HepG2 (cell line): ENCODE measurements around the gene ETV3L. TPM values are rescaled to one million over a fixed set of nuclear protein-coding genes. Genes with fewer than 3 reads are reported as not detected.

ENCODE experiments used
- ATAC-seq: fragments of 200-7000 bp; cut with Tn5 transposase; 3 replicates; pipeline ENCODE4 v1.9.1; 2020; ENCODE audit warnings: mild to moderate bottlenecking, moderate library complexity
- BruUV-seq: library from RNA; stranded (reverse); fragments of 400-500 nt; replicated peaks from 2 replicates; lab custom pipeline; 2021; lab: Mats Ljungman, UMichigan
- CTCF ChIA-PET: fragments of 300-600 bp; formaldehyde crosslinking; extraction: SDS; loops from one replicate; lab custom pipeline; 2021; ENCODE audit warnings: low total read pairs, inconsistent platforms, low intra/inter-chr PET ratio; lab: Yijun Ruan, JAX
- POLR2A ChIA-PET: fragments of 350-600 bp; sonication (Branson Sonifier 250); formaldehyde crosslinking; loops from one replicate; lab custom pipeline; 2020; ENCODE audit warnings: antibody characterized with exemption, inconsistent platforms; lab: Yijun Ruan, JAX
- DNase-seq: peaks from one replicate; pipeline ENCODE4 v3.0.0-alpha.2; 2015; ENCODE audit warnings: low spot score
- FAIRE-seq: peaks from 3 replicates; lab custom pipeline; 2011; peaks lifted over from hg19 to GRCh38; lab: Jason Lieb, UNC
- H2AFZ ChIP-seq: one replicate; pipeline ENCODE4 v1.6.1; 2011; ENCODE audit warnings: low read length, inconsistent platforms
- H3K27ac ChIP-seq: fragments of 300-600 bp; 3 replicates; pipeline ENCODE4 v1.8.0; 2011; ENCODE audit warnings: mixed run types, mild to moderate bottlenecking, mixed read lengths, low read length, inconsistent platforms; ENCODE audit not compliant: insufficient read depth; ENCODE audit errors: extremely low read length
- H3K27me3 ChIP-seq, 2 experiments: fragments of 200-600 bp in 1 of 2; 2 replicates in 1 of 2; 3 replicates in 1 of 2; pipeline versions ENCODE4 v1.6.0 to v1.8.0; 2011; ENCODE audit warnings: low read length in 2 of 2, mild to moderate bottlenecking in 2 of 2, moderate library complexity in 2 of 2, inconsistent platforms in 1 of 2; ENCODE audit not compliant: insufficient read depth in 2 of 2, control insufficient read depth in 1 of 2
- H3K36me3 ChIP-seq, 2 experiments: fragments of 200-600 bp in 1 of 2; replicated peaks in 1 of 2; 2 replicates in 1 of 2; 3 replicates in 1 of 2; pipeline versions ENCODE4 v1.5.1 to v1.8.0; 2011; ENCODE audit warnings: low read length in 2 of 2, inconsistent platforms in 1 of 2; ENCODE audit not compliant: insufficient read depth in 2 of 2, control insufficient read depth in 1 of 2
- H3K4me1 ChIP-seq: 2 replicates; pipeline ENCODE4 v1.5.1; 2012; ENCODE audit warnings: low read length, inconsistent platforms; ENCODE audit not compliant: insufficient read depth
- H3K4me2 ChIP-seq: 2 replicates; pipeline ENCODE4 v1.6.0; 2011; ENCODE audit warnings: low read depth, low read length, inconsistent platforms
- H3K4me3 ChIP-seq, 3 experiments: fragments of 200-600 bp in 1 of 3; sonication (generic), shearing (Covaris generic) in 1 of 3; replicated peaks in 1 of 3; 2 replicates each; pipeline ENCODE4 v1.5.1; 2011 to 2016; ENCODE audit warnings: low read length in 3 of 3, inconsistent platforms in 2 of 3, low read depth in 2 of 3, mild to moderate bottlenecking in 2 of 3, control low read depth in 1 of 3, mixed read lengths in 1 of 3; ENCODE audit not compliant: insufficient read depth in 1 of 3
- H3K79me2 ChIP-seq: one replicate; pipeline ENCODE4 v1.6.1; 2011; ENCODE audit warnings: low read length, inconsistent platforms; ENCODE audit not compliant: insufficient read depth
- H3K9ac ChIP-seq: 2 replicates; pipeline ENCODE4 v1.6.0; 2011; ENCODE audit warnings: mild to moderate bottlenecking, low read depth, low read length, inconsistent platforms; ENCODE audit not compliant: insufficient read depth
- H3K9me3 ChIP-seq: 2 replicates; pipeline ENCODE4 v1.5.1; 2012; ENCODE audit warnings: mild to moderate bottlenecking, low read length
- H4K20me1 ChIP-seq: 2 replicates; pipeline ENCODE4 v1.6.0; 2011; ENCODE audit warnings: inconsistent platforms, mild to moderate bottlenecking, low read length, moderate library complexity; ENCODE audit not compliant: insufficient read depth
- CBX2 ChIP-seq, 2 experiments: fragments of 200-600 bp in 1 of 2; sonication (generic); formaldehyde crosslinking in 1 of 2; IDR thresholded peaks; 2 replicates each; pipeline versions ENCODE4 v1.7.0 to v1.8.1; 2018 to 2022; ENCODE audit warnings: low read depth in 2 of 2, low read length in 1 of 2, mild to moderate bottlenecking in 1 of 2, missing genetic modification reagents in 1 of 2
- FOXC1 ChIP-seq: sonication (generic); formaldehyde crosslinking; IDR thresholded peaks from 2 replicates; pipeline ENCODE4 v1.8.0; 2022; ENCODE audit warnings: mild to moderate bottlenecking, missing genetic modification reagents, borderline replicate concordance
- PAWR ChIP-seq: sonication (generic); formaldehyde crosslinking; IDR thresholded peaks from 2 replicates; pipeline ENCODE4 v1.4.0; 2020; ENCODE audit warnings: missing genetic modification reagents, mild to moderate bottlenecking, borderline replicate concordance
- PHF8 ChIP-seq: sonication (generic); formaldehyde crosslinking; IDR thresholded peaks from 2 replicates; pipeline ENCODE4 v1.5.0; 2020; ENCODE audit warnings: missing genetic modification reagents
- SATB2 ChIP-seq: sonication (generic); formaldehyde crosslinking; IDR thresholded peaks from 2 replicates; pipeline ENCODE4 v1.5.0; 2020; ENCODE audit warnings: missing genetic modification reagents
- SUZ12 ChIP-seq: fragments of 150-350 bp; IDR thresholded peaks from 2 replicates; pipeline ENCODE4 v1.6.1; 2014; ENCODE audit warnings: low read depth, low read length
- TAF1 ChIP-seq: sonication (generic); formaldehyde crosslinking; IDR thresholded peaks from 2 replicates; pipeline ENCODE4 v1.4.0; 2020; ENCODE audit warnings: missing genetic modification reagents
- TBX3 ChIP-seq: fragments of 450-650 bp; IDR thresholded peaks from 2 replicates; pipeline ENCODE4 v1.6.1; 2017; ENCODE audit warnings: antibody characterized with exemption, mild to moderate bottlenecking, inconsistent platforms, borderline replicate concordance
- THYN1 ChIP-seq: sonication (generic); formaldehyde crosslinking; IDR thresholded peaks from 2 replicates; pipeline ENCODE4 v1.8.1; 2023; ENCODE audit warnings: low read depth, mild to moderate bottlenecking, moderate library complexity, missing genetic modification reagents, borderline replicate concordance
- ZNF296 ChIP-seq: sonication (generic); formaldehyde crosslinking; conservative IDR thresholded peaks from 2 replicates; pipeline ENCODE4 v1.5.0; 2020; ENCODE audit warnings: mild to moderate bottlenecking, missing genetic modification reagents
- ZNF777 ChIP-seq: sonication (generic); formaldehyde crosslinking; IDR thresholded peaks from 2 replicates; pipeline ENCODE4 v1.4.0; 2020; ENCODE audit warnings: missing genetic modification reagents
- ZNF878 ChIP-seq: sonication (generic); formaldehyde crosslinking; IDR thresholded peaks from 2 replicates; pipeline ENCODE4 v1.8.1; 2023; ENCODE audit warnings: mild to moderate bottlenecking, missing genetic modification reagents, moderate library complexity
- WGBS: methylation state at CpG from one replicate; pipeline ENCODE4 v1.1.6; 2017; ENCODE audit warnings: low lambda C conversion rate; 5-methylcytosine and 5-hydroxymethylcytosine counted together
- in situ Hi-C: cut with HindIII; loops from 2 replicates; pipeline ENCODE4 v1.10.0; 2017; ENCODE audit warnings: low pct_unique_long_range_greater_than_20kb; ENCODE audit not compliant: extremely low pct_ligation_motif_present
- intact Hi-C: fragments of 100-400 bp; cut with micrococcal nuclease; formaldehyde crosslinking; loops from one replicate; pipeline ENCODE4 v1.10.0; 2022; ENCODE audit not compliant: unreplicated experiment
- polyA plus RNA-seq, 8 experiments: library from polyadenylated mRNA; depleted of rRNA in 3 of 8; stranded (reverse) in 7 of 8; unstranded in 1 of 8; fragments of >200 nt; fragmentation: Illumina TruSeq in 4 of 8; extraction: Trizol in 4 of 8; gene quantifications; 2 replicates each; pipeline versions ENCODE4 v1.2.1 to v1.2.3, GENCODE V29; 2011 to 2016; ENCODE audit warnings: low read depth in 4 of 8, missing spikeins in 1 of 8, mixed read lengths in 1 of 8; ENCODE audit not compliant: insufficient read depth in 1 of 8
- total RNA-seq, 5 experiments: library from RNA; depleted of rRNA; stranded (reverse); fragments of >200 nt; fragmentation: Illumina TruSeq; extraction: Trizol; gene quantifications; 2 replicates each; pipeline ENCODE4 v1.2.3, GENCODE V29; 2016; ENCODE audit warnings: low read depth in 1 of 5
- TF ChIP-seq, protein P1 (sequence below): sonication (generic); formaldehyde crosslinking; IDR thresholded peaks from 2 replicates; pipeline ENCODE4 v1.4.0; 2020; ENCODE audit warnings: missing genetic modification reagents, mild to moderate bottlenecking, borderline replicate concordance
- TF ChIP-seq, protein P2 (sequence below): sonication (generic); formaldehyde crosslinking; conservative IDR thresholded peaks from 2 replicates; pipeline ENCODE4 v1.4.0; 2020; ENCODE audit warnings: missing genetic modification reagents
- TF ChIP-seq, protein P3 (sequence below): sonication (generic); formaldehyde crosslinking; IDR thresholded peaks from 2 replicates; pipeline ENCODE4 v1.4.0; 2020; ENCODE audit warnings: mild to moderate bottlenecking, missing genetic modification reagents
- TF ChIP-seq, protein P4 (sequence below): sonication (generic); formaldehyde crosslinking; IDR thresholded peaks from 2 replicates; pipeline ENCODE4 v1.8.1; 2023; ENCODE audit warnings: mild to moderate bottlenecking, missing genetic modification reagents
- TF ChIP-seq, protein P5 (sequence below): IDR thresholded peaks from 2 replicates; pipeline ENCODE4 v1.6.1; 2016; ENCODE audit warnings: missing genetic modification reagents, missing compliant biosample characterization
- TF ChIP-seq, protein P6 (sequence below): sonication (generic); formaldehyde crosslinking; IDR thresholded peaks from 2 replicates; pipeline ENCODE4 v1.8.1; 2023; ENCODE audit warnings: mild to moderate bottlenecking, missing genetic modification reagents

The ETV3L gene
- total and polyA plus RNA-seq, 2 of the 13 experiments (the other 11 are each of a cell fraction or from before 2014, with no cell fraction given) = not detected

DNA sequence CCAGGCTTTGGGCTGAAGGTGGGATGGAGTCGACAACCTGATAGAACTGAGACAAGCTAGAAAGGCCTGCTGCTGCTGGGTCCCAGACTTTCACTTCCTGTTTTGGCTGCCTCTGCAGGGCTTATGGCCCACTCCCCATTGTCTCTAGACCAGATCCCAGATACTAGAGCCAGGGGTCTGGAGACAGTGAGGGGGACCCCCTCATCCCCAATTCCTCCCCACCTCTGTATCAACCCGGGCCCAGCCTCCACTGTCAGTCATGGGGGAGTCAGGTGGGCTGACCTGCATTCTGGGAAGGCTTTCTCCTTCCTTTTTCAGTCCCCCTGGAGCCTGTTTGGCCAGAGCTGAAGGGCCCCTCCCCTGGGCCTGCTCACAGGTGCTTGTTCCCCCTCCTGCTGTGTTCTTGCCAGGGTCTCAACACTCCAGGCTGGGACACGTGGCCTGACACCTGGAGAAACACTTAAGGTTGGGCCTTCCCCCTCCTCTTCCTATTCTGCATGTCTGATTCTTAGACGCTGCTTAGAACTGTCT, 18.0 kb upstream of the ETV3L start:
- no peak overlapping the region for H2AFZ ChIP-seq
- no peaks in the 10 kb centered on the region for H3K79me2 ChIP-seq
- no peak overlapping the region for H3K4me3 ChIP-seq
- in situ Hi-C loops (no loop called here), intact Hi-C loops (no loop called here)
- H3K27me3 ChIP-seq = peaks cover 4 to 21% of the 10 kb centered on the region in 2 experiments; a peak in 4 of 5 replicates
- no peak overlapping the region for H3K9ac ChIP-seq
- H3K27ac ChIP-seq = no peak overlapping the region
- no peak for DNase-seq
- no peaks in the 10 kb centered on the region for H4K20me1 ChIP-seq
- ATAC-seq = no peak
- no peaks in the 10 kb centered on the region for H3K36me3 ChIP-seq
- BruUV-seq = no TSS peak
- FAIRE-seq = no peak
- peaks cover 5% of the 10 kb centered on the region; the same call in 1 of the 2 replicates for H3K4me1 ChIP-seq
- POLR2A ChIA-PET = no interaction called here
- no peaks in the 10 kb centered on the region for H3K9me3 ChIP-seq
- H3K4me2 ChIP-seq = no peak overlapping the region
- 6% methylated on average over 4 of the region's 4 CpGs for WGBS
- CTCF ChIA-PET = no interaction called here
- TF ChIP-seq ZNF777 (CRISPR knock-in tag) (no peak), THYN1 (no peak), FOXC1 (CRISPR knock-in tag) (no peak), ZNF878 (CRISPR knock-in tag) (no peak), TAF1 (CRISPR knock-in tag) (no peak), PHF8 (CRISPR knock-in tag) (no peak), ZNF296 (no peak), CBX2 (IDR thresholded peaks at IDR 0.05; ENCODE audit: low read depth, low read length) (no peak), CBX2 (CRISPR knock-in tag; IDR thresholded peaks at IDR 0.05; ENCODE audit: low read depth) (no peak), TBX3 (no peak), PAWR (no peak), SATB2 (CRISPR knock-in tag) (no peak), SUZ12 (no peak)
- TF ChIP-seq, protein P1, sequence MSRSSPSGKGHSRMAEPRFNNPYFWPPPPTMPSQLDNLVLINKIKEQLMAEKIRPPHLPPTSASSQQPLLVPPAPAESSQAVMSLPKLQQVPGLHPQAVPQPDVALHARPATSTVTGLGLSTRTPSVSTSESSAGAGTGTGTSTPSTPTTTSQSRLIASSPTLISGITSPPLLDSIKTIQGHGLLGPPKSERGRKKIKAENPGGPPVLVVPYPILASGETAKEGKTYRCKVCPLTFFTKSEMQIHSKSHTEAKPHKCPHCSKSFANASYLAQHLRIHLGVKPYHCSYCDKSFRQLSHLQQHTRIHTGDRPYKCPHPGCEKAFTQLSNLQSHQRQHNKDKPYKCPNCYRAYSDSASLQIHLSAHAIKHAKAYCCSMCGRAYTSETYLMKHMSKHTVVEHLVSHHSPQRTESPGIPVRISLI (CRISPR knock-in tag) = no peak
- TF ChIP-seq, protein P2, sequence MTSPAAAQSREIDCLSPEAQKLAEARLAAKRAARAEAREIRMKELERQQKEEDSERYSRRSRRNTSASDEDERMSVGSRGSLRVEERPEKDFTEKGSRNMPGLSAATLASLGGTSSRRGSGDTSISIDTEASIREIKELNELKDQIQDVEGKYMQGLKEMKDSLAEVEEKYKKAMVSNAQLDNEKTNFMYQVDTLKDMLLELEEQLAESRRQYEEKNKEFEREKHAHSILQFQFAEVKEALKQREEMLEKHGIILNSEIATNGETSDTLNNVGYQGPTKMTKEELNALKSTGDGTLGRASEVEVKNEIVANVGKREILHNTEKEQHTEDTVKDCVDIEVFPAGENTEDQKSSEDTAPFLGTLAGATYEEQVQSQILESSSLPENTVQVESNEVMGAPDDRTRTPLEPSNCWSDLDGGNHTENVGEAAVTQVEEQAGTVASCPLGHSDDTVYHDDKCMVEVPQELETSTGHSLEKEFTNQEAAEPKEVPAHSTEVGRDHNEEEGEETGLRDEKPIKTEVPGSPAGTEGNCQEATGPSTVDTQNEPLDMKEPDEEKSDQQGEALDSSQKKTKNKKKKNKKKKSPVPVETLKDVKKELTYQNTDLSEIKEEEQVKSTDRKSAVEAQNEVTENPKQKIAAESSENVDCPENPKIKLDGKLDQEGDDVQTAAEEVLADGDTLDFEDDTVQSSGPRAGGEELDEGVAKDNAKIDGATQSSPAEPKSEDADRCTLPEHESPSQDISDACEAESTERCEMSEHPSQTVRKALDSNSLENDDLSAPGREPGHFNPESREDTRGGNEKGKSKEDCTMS = no peak
- TF ChIP-seq, protein P3, sequence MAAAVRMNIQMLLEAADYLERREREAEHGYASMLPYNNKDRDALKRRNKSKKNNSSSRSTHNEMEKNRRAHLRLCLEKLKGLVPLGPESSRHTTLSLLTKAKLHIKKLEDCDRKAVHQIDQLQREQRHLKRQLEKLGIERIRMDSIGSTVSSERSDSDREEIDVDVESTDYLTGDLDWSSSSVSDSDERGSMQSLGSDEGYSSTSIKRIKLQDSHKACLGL (CRISPR knock-in tag) = no peak
- TF ChIP-seq, protein P4, sequence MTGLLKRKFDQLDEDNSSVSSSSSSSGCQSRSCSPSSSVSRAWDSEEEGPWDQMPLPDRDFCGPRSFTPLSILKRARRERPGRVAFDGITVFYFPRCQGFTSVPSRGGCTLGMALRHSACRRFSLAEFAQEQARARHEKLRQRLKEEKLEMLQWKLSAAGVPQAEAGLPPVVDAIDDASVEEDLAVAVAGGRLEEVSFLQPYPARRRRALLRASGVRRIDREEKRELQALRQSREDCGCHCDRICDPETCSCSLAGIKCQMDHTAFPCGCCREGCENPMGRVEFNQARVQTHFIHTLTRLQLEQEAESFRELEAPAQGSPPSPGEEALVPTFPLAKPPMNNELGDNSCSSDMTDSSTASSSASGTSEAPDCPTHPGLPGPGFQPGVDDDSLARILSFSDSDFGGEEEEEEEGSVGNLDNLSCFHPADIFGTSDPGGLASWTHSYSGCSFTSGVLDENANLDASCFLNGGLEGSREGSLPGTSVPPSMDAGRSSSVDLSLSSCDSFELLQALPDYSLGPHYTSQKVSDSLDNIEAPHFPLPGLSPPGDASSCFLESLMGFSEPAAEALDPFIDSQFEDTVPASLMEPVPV (CRISPR knock-in tag) = no peak
- TF ChIP-seq, protein P5, sequence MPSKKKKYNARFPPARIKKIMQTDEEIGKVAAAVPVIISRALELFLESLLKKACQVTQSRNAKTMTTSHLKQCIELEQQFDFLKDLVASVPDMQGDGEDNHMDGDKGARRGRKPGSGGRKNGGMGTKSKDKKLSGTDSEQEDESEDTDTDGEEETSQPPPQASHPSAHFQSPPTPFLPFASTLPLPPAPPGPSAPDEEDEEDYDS = no peak
- TF ChIP-seq, protein P6, sequence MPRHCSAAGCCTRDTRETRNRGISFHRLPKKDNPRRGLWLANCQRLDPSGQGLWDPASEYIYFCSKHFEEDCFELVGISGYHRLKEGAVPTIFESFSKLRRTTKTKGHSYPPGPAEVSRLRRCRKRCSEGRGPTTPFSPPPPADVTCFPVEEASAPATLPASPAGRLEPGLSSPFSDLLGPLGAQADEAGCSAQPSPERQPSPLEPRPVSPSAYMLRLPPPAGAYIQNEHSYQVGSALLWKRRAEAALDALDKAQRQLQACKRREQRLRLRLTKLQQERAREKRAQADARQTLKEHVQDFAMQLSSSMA (CRISPR knock-in tag) = no peak
